Islet precursor cell (in vitro differentiated cells): ENCODE data around the gene CDH24.
"Not testable (repeated sequence)": the region's sequence is repeated elsewhere in the genome, so short reads cannot be mapped to it uniquely, and the experiment has no call there.

Experiments
- DNase-seq: peaks from one replicate; pipeline ENCODE4 v3.0.0-alpha.2; 2018

Gene CDH24

DNA sequence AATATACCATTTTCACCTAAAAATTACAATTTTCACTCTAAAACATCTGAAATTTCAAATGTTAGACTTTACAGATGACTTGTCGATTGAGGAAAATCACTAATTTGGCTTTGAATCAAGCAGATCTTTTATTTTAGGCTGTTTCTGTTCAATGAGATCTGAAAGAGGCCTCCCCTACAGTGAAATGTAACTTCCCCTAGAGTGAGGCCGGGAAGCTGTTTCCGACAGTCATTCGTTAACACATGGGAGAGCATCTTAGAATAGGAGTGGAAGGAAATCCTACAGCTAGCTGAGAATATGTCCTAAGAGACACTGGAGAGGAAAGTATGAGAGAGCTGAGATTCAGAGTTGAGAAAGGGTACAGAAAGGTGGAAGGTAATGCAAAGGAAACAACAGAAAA is 41.7 kb downstream of the CDH24 start:
- DNase-seq = no peak

DNA sequence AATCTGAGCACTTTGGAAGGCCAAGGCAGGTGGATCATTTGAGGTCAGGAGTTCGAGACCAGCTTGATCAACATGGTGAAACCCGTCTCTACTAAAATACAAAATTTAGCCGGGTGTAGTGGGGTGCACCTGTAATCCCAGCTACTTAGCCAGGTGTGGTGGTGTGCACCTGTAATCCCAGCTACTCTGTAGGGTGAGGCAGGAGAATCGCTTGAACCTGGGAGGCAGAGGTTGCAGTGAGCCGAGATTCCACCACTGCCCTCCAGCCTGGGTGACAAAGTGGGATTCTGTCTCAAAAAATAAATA is 43.6 kb downstream of the CDH24 start:
- not testable (repeated sequence) for DNase-seq

DNA sequence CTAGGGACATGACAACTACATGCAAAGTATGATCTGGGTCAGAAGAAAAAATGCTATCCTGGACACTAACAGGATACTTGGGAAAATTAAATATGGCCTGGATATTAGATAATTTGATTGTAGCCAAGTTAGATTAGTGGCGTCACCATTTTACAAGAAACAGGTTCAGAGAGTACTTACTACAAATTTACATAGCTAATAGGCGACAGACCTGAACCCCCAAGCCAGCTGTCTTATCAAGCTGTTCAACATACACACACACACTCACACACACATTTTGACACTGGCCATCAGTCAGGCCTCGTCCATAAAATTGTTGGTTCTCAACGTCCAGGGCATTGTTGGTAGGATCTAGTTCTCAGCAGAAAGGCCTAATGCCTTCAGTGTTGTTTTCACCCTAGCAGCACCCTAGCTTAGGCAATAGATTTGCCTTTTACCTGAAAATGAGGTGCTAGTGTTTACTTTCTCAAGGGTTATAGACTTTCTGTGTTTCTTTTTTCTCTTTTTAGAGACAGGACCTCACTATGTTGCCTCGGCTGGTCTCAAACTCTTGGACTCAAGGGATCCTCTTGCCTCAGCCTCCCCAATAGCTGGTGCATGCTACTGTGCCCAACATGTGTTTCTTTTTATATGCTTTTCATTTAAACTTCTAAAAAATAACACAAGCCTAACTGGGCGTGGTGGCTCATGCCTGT is 44.1 kb downstream of the CDH24 start:
- no peak for DNase-seq

DNA sequence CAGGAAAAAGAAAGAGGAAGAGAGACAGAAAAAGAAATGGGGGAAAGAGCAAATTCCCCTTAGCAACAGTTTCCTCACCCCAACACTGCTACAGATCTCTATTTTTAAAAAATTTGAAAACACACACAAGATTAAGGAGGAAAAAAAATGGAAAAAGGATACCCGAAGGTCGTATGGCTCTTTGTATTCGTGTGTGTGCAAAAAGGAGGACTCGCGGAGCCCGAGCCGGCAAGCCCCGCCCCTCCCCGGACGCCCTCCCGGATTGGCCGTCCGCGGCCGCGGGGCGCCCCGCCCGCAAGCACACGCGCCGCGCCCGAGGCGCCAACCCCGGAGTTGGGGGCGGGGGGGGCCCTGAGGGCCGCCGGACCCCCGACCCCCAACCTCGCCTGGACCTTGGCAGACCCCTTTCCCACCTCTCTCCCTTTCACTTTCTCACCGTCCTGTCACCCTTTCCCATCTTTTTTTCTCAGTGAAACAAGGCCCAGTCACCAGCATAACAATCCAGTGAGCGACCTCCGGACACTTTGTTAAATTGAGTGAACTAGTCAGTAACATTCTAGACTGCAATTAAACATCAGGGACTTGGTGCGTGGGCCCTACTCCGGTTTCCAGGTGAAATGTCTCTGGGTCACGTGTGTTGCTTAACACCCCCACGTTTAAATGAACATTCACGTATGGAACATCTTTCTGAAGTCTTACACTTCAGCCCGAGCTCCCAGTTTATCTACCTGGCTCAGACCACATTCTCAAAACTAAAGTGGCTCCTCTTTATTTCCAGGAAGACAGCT is 47.2 kb downstream of the CDH24 start, which contains the start of gene C14orf93:
Gene C14orf93 (minus strand): TSS at position 205 of the 788 bp plus-strand sequence. CDS start 11,120 bp downstream, outside the sequence.
- peak; percentile 78 for DNase-seq

DNA sequence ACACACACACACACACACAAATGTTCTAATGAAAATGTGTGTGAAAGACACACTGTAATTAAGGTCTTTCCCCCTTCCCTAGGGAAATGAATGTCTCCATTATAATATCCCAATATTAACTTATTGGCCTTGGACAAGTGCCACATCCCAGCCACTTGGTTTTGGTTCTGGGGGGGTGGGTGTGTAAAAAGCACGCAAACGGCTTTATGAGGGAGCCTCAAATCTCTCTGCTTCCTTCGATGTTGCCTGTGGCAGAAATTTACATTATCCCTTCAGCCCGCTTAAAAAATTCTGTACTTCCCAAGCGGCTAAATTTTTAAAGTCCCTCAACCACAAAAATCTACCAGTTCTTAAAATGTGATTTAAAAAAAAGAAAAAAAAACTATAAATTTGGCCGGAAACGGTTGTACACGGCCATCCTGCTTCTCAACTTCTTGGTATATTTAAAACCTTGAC is 47.8 kb downstream of the CDH24 start:
- DNase-seq = no peak

DNA sequence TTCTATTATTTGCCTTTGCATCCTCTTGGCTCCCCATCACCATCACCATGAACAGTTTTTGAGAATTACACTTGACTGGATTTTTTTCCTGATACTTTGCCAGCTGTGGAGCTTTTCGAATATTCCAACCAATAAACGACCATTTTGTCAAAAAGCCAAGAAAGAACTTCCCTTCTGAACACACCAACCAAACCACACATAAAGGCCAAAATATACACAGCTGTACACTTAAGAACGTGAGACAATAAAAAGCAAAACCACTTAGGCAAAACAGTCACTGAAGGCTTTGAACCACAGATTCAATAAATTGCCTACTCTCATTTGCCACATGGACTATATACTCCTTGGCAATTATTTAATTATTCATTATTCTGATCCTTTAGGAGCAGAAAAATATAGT is 48.5 kb downstream of the CDH24 start:
- DNase-seq = no peak

DNA sequence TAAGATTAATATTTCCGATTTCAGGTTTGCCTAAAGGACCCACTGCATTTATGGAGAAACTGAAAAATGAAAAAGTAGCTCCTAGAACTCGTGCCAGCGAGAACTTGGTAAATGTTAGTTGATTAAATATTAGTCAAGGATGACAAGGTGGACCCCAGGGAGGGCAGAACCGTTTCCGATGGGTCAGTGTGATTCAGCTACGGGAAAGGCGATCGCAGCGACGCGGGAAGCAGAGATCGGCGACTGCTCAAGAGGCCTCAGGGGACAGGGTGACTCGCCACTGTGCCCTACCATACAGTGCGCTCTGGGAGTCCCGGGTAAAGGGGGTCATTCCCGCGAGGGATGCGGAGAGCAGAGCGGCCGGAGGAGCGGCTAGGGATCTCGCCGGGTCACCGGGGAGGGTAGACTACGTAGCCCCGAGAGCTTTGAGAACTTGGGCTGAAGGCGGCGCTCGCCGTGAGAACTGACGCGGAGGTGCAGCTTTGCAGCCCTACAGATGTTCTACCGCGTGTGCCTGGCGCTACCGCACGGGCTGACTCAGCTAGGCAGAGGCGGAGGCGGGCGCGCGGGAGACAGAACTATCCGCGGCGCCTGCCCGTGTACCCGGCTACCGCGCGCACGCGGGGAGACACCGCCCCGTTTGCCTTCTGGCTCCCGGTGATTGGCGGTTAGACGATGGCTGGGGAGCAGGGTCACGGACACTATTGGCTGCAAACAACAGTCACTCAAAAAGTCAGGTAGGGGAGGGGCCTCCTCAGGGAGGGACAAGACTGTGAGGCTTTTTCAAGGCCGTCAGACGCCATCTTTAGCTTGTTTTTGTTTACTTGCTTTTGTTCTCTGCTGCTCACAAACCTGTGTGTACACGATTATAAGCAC is 50.5 kb downstream of the CDH24 start:
- peak; percentile 99 for DNase-seq

DNA sequence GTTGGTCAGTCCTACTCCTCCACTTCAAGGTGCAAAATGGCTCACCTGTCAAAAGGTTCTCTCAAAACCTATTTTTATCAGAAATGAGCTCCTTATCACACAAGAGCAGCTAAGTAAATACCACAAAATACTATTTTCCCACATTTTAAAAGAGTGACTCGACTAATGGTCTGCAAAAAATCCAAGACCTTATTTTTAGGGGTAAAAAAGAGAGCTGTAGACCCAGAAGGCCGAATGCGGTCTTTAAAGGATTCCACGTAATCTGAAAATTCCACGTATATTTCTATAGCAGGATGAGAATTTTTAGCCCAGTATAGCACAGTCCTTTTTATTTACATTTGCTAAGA is 51.2 kb downstream of the CDH24 start:
- DNase-seq = no peak

DNA sequence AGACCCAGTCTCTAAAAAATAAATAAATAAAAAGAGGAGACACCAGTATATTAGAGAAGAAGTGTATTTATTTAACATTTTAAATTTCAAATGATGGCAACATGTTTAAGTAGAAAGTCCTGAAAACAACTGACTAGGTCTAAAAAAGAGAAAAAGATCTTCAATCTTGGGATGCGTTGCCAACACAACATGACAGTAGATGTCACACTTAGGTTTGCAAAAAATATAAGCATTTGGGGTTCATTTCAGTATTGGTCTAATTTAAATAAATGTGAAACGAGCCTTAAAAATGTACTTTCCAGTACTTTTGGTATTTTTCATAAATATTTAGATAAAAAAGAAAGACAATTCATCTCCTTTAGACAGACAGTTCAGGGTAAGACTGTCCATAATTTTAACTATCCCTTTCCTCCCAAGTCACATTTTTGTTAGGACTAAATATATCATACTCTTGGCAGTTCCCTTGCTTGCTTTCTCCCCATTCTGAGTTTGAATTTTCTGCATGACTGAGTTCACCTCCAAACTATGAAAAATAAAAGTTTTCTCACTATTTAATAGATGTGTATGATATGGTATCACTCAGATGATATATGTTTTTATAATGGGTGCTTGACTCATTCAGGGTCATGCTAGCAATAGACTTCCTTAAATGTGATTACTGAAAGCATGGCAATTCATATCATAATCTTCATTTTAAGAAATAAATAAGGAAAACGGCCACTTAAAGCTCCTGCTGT is 51.7 kb downstream of the CDH24 start:
- no peak for DNase-seq

DNA sequence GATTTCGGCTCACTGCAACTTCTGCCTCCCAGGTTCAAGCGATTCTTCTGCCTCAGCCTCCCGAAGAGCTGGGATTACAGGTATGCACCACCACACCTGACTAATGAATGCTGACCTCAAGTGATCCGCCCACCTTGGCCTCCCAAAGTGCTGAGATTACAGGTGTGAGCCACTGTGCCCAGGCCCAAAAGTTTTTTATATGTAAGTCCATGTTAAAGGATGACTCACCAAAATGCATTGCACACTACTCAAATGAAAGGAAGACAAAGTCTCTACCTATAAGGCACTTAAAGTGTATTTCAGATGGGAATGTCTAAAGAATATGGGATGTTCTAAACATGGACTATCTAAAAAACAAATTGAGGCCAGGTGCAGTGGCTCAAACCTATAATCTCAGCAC is 53.0 kb downstream of the CDH24 start:
- not testable (repeated sequence) for DNase-seq

DNA sequence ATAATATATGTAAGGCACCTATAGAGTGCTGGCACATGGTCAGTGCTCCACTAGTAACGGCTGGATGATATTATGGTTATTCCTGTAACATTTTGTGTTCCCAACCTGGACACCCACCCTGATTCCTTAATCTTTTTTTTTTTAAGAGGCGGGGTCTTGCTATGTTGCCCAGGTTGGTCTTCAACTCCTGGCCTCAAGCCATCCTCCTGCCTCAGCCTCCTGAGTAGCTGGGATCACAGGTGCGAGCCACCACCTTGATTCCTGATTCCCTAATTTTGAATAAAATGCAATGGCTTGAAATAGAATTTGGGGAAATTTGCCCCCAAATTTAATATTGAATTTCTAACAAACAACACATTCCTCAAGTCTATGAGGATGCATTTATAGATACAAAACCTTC is 54.7 kb downstream of the CDH24 start:
- no peak for DNase-seq

DNA sequence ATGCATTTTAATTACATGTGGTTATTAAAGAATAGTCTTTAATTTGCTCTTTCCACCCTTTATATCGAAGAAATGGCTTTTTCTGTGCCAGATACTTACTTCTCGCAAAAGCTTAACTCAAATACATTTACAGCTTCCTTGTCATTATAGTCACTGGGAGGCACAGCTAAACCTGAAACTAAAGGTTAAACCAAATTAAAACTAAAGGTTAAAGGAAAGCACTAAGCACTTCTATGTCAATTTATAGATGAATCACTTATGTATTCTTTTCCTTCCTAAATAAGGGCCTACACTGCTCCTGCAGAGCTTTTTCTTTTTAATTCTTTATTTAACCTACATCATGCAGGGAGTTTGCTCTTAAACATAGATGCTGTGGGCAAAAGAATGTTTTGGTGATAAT is 56.5 kb downstream of the CDH24 start:
- DNase-seq = no peak

DNA sequence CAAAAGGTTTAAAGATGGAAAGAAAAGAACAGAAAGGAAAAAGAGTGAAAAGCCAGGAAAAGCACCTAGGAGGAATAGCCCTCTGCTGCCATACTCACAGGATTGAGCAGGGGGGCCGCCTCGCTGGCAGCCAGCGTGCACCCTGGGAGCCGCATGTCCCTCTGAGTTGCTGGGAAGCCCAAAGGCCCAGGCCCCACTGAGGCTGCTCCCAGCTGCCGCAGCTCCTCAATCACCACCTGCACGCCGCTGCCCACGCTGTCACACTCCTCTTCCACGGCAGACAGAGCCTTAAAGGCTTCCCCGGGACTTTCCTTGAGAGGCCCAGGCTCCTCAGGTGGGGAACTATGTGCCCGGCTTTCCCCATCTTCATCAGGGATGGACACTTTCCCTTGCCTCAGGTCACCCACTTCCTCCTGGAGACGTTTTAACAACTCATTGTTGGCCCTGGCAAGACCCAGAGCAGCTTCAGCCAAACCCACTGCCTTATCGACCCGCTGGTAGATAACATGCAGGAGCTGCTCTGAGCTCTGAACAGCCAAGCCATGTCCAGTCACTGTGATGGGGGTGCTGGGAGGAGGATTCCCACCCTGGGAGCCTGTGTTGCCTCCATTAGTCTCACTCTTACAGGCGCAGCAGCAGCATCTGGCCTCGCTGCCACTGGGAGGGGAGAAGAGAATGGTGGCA is 58.8 kb downstream of the CDH24 start:
- no peak for DNase-seq

DNA sequence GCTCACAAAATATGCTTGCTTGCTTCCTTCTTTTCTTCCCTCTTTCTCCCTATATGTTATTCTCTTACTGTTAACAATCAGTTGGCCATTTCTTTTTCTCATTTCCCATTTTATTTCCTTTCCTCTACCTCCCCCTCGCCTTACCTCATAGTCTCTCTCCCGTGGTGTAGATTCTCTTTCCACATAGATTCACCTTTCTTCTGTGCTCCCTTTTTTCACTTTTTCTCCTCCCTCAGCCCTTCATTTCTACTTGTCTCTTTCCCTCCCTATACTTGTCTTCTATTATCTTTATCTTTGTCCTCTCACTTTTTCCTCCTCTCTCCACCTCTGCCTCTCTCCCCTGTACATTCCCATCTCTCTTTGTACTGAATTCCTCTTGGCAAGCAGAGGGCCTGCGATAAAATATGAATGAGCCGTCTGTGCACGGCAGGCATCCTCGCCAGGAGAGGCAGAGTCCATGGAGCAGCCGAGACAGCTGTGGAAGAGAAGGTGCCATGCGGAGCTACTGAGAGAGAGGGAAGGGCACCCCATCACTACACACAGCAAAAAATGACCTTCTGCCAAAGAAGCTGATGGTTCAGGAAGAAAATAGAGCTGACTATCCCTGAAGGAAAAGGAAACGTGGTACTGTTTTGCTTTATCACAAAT is 59.5 kb downstream of the CDH24 start:
- no peak for DNase-seq
